ENCODE data around the gene PTPRK.

- TF ChIP-seq CTCF (optimal IDR thresholded peaks at IDR 0.05 in 1 of 3, IDR thresholded peaks at IDR 0.05 in 1 of 3, conservative IDR thresholded peaks at IDR 0.05 in 1 of 3; ENCODE audit: extremely low read depth in 1 of 3, insufficient read depth in 2 of 3, low read length in 3 of 3) (no peak), EZH2 (IDR thresholded peaks at IDR 0.05; ENCODE audit: low read length) (no peak)
Observed at GRCh38 chr6:128538763-128539162, 18.4 kb upstream of the PTPRK start.

Measured in keratinocyte (primary cell).